Activated naive CD4-positive, alpha-beta T cell treated with anti-CD3 and anti-CD28 coated beads for 36 hours (primary cell): ENCODE measurements around the gene S1PR3. TPM values are rescaled to one million over a fixed set of nuclear protein-coding genes. Genes with fewer than 3 reads are reported as not detected.
A peak's percentile ranks its signal among the peaks of the same experiment; 100 is the strongest.

Experiments
- CTCF ChIA-PET: fragments of 350-600 bp; sonication (Branson Sonifier 250); formaldehyde crosslinking; loops from one replicate; lab custom pipeline; 2021; ENCODE audit warnings: antibody characterized with exemption; lab: Charles Lee
- DNase-seq: peaks from one replicate; pipeline ENCODE4 v3.0.0-alpha.2; 2020
- H3K27ac Mint-ChIP-seq: one replicate; pipeline ENCODE4 v1.8.0; 2021; ENCODE audit warnings: mild to moderate bottlenecking, mixed read lengths
- H3K27me3 Mint-ChIP-seq: one replicate; pipeline ENCODE4 v1.8.0; 2021; ENCODE audit warnings: low read depth, mixed read lengths
- H3K36me3 Mint-ChIP-seq: one replicate; pipeline ENCODE4 v1.8.0; 2021; ENCODE audit warnings: low read depth, mixed read lengths
- H3K4me1 Mint-ChIP-seq: one replicate; pipeline ENCODE4 v1.8.0; 2021; ENCODE audit warnings: low read depth, mixed read lengths
- H3K4me3 Mint-ChIP-seq: one replicate; pipeline ENCODE4 v1.8.0; 2021; ENCODE audit warnings: mild to moderate bottlenecking, moderate library complexity, mixed read lengths
- H3K9me3 Mint-ChIP-seq: one replicate; pipeline ENCODE4 v1.8.0; 2021; ENCODE audit warnings: mixed read lengths
- intact Hi-C: fragments of 100-400 bp; cut with micrococcal nuclease; formaldehyde crosslinking; loops from one replicate; pipeline ENCODE4 v1.15.1; 2023
- total RNA-seq, 2 experiments: library from RNA; stranded (reverse); gene quantifications; one replicate each; pipeline ENCODE4 v1.2.3, GENCODE V29; 2021

S1PR3 gene
- total RNA-seq, 2 experiments from 2014 or later = 0.91 to 1.4 TPM

DNA sequence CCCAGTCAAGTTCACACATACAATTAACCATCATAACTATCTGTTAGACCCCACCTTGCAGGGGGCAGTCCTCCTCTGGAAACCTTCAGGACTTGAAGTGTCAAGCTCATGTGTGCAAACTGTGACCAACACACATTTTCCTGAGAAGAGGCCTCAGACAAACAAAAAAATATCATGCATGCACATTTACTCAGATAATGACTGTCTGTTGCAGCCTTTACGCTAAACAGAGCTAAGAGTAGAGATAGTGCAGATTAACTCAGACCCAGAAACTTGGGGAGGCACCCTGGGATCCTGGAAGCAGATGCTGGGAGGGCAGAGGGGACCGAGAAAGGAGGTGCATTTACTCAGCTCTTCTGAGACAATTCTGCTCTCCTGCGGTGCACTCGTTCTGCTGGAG, 3.6 kb upstream of the S1PR3 start:
- Mint-ChIP-seq H3K27ac (no peak overlapping the region), H3K9me3 (no peaks in the 10 kb centered on the region), H3K27me3 (peaks cover 20% of the 10 kb centered on the region), H3K36me3 (no peaks in the 10 kb centered on the region), H3K4me3 (no peak overlapping the region), H3K4me1 (peaks cover 49% of the 10 kb centered on the region)
- CTCF ChIA-PET = no interaction called here
- DNase-seq = no peak
- intact Hi-C loops = loop anchor here (2.0 to 5.0 kb wide), 9 partner anchors 13 to 683 kb away; partner anchors contain the start of gene SPIN1

DNA sequence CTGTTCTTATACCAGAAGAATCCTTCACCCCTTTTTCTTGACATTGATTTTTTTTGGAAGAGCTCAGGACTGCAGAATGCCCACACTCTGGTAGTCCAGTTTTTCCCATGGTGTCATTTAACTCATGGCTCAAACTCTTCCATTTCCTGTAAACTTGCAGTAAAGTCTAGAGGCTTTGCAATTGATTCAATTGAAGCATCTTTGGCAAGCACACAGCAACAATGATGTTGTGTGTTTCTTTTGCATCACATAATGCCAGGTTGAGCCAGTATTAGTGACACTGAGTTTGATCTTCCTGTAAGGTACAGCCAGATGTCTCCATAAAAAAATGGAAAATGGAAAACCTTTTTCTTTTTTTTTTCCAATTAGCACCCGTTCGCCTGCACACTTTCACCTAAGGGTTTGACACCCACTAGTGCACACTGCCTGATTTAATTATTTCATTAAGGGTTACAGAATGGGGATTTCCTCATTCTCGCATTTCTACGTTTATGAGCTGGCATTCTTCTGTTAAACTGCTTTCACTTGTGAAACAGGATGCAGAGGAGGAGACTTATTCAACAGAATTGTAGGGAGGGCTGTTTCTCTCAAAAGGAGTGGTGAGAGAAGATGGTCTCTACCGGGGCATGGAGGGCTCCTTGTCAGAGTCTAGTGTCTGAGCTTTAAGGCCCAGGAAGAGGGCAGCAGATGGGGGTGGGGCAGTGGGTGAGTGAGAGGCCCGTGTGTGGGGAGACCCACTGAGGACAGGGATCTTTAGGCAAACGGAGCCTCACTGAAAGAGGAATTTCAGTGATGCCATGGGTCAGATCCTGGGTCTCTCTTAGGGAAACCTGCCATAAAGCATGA, 2.2 kb upstream of the S1PR3 start:
- DNase-seq = peak; percentile 38
- H3K27me3 Mint-ChIP-seq = peaks cover 31% of the 10 kb centered on the region
- H3K36me3 Mint-ChIP-seq = no peaks in the 10 kb centered on the region
- no peaks in the 10 kb centered on the region for H3K9me3 Mint-ChIP-seq
- CTCF ChIA-PET = interaction anchor here (0.6 to 1.1 kb wide), 2 partner anchors 11 to 246 kb away, joined by 3 to 4 read pairs; no protein-coding TSS in a partner anchor
- peak overlapping the region; percentile 32 for H3K27ac Mint-ChIP-seq
- H3K4me3 Mint-ChIP-seq = peak overlapping the region; percentile 8
- peaks cover 50% of the 10 kb centered on the region for H3K4me1 Mint-ChIP-seq
- intact Hi-C loops = loop anchor here (1.0 to 5.0 kb wide), 10 partner anchors 14 to 684 kb away; partner anchors contain the start of gene SPIN1

DNA sequence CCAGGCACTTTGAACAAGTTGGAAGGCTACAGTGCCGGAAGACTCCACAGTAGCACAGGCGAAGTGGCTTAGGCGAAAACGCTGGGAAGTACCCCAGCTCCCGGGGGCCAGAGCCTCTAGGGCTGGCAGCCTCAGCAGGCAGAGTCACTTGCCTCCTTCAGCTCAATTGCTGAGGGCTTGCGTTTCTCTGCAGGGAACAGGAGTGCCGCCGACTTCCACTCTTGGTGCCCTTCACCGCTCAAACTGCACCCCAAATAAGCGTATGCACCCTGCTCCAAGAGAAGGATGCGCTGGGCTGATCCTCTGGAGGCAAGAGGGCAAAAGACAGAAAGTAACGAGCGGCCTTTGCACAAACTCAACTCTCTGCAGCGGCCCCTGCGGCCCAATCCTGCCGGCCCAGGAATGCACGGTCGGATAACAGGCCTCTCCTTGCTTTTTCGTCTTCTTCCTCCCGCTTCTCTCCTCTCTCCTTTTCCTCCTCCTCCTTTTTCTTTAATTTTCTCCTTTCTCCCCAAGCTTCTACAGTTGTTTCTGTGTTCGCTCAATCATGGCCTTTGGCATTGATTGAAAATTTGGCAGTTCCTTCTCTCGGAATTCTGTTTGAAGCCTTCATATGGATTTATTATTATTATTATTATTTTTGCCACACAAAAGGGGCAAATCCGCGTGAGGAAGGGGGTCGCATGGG, 1.1 kb upstream of the S1PR3 start:
- CTCF ChIA-PET = no interaction called here
- H3K4me1 Mint-ChIP-seq = peaks cover 46% of the 10 kb centered on the region
- intact Hi-C loops = no loop called here
- peak overlapping the region; percentile 48 for H3K4me3 Mint-ChIP-seq
- no peak overlapping the region for H3K27ac Mint-ChIP-seq
- H3K27me3 Mint-ChIP-seq = peaks cover 32% of the 10 kb centered on the region
- no peak for DNase-seq
- H3K36me3 Mint-ChIP-seq = no peaks in the 10 kb centered on the region
- H3K9me3 Mint-ChIP-seq = no peaks in the 10 kb centered on the region

DNA sequence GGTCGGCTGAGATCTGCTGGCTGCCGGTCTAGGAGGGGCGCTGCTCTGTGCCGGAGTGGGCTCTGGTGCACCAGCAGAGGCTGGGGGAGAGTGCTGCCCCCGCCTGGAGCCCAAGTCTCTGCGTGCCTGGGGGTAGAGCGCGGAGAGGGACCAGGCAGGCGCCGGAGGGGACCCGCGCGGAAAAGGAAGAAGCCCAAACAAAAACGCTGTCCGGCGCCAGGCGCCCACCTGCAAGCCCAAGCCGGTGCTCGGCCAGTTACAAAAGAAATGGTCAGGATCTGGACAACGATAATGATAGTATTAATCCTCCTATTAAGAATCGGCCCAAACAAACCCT, 571 bp upstream of the S1PR3 start:
- Mint-ChIP-seq H3K36me3 (no peaks in the 10 kb centered on the region), H3K27me3 (peaks cover 36% of the 10 kb centered on the region), H3K27ac (no peak overlapping the region), H3K4me3 (peak overlapping the region; percentile 48), H3K4me1 (peaks cover 42% of the 10 kb centered on the region), H3K9me3 (no peaks in the 10 kb centered on the region)
- intact Hi-C loops = no loop called here
- no peak for DNase-seq
- CTCF ChIA-PET = no interaction called here

DNA sequence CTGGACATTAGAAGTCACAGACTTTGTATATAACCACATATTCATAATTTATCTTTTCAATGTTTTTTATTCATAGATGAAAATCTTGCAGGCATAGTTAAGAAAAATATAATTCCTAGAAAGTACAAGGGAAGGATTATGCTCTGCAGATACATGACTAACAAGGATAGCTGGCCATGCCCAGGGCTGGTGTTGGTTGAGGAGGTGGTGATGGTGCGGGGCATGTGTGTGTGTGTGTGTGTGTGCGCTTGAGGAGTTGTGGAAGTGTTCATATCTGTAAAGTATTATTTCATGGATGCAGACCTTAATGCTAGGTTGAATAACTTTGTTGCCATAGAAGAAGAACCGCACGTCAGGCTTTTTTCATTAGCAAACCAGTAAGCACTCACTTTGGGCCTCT, 1.3 kb downstream of the S1PR3 start:
- Mint-ChIP-seq H3K4me3 (no peak overlapping the region), H3K27ac (no peak overlapping the region), H3K9me3 (no peaks in the 10 kb centered on the region), H3K36me3 (no peaks in the 10 kb centered on the region), H3K4me1 (peaks cover 32% of the 10 kb centered on the region), H3K27me3 (peaks cover 40% of the 10 kb centered on the region)
- intact Hi-C loops = no loop called here
- CTCF ChIA-PET = no interaction called here
- DNase-seq = no peak

DNA sequence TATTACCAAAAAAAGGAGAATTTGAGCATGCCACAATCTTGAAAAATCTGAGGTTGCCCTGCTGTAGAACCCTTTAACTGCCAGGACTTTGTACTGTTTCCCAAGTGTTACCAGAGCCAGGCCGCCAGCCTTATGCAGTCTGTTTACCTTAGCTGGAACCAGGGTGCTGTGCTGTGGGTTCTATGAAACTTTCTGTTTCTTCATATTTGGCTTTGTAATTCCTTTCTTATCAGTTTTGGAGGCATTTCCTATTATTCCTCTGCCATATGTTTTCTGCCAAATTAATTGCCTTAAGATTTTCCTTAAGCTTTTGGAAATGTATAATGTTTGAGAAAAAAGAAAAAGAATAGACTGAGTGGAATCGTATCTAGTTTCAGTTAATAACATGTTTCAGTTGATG, 2.1 kb downstream of the S1PR3 start:
- H3K4me1 Mint-ChIP-seq = peaks cover 29% of the 10 kb centered on the region
- no peak overlapping the region for H3K27ac Mint-ChIP-seq
- H3K27me3 Mint-ChIP-seq = peaks cover 40% of the 10 kb centered on the region
- CTCF ChIA-PET = no interaction called here
- no peak overlapping the region for H3K4me3 Mint-ChIP-seq
- no peaks in the 10 kb centered on the region for H3K36me3 Mint-ChIP-seq
- H3K9me3 Mint-ChIP-seq = no peaks in the 10 kb centered on the region
- intact Hi-C loops = no loop called here
- no peak for DNase-seq

DNA sequence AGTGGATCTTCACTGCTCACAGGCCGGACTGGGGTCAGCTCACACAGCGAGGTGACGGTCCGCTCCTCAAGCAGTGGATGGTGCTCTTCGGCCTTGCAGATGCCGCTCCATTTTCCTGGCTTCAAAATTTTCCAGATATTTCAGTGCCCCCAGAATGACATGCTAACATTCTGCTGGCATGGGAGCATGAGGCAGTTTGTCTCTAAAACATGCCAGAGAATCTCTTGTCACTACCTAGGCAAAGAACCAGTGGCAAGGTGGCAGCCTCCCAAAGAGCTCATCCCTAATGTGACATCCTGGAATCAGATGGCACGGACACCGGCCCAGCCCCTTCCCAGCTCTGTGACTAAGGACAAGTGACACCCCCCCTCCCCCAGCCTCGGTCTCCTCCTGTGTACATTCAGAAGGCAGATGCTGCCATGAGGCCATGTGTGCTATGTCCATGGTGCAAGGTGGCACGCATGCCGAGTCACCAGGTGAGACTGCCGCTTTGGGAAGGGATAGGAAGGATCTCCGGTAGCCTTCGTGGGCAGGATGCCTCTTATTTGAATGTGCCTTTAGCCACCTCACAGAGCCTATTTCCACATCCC, 2.7 kb downstream of the S1PR3 start:
- CTCF ChIA-PET = no interaction called here
- Mint-ChIP-seq H3K36me3 (no peaks in the 10 kb centered on the region), H3K4me3 (no peak overlapping the region), H3K4me1 (peaks cover 22% of the 10 kb centered on the region), H3K27ac (no peak overlapping the region), H3K9me3 (no peaks in the 10 kb centered on the region), H3K27me3 (peaks cover 40% of the 10 kb centered on the region)
- DNase-seq = no peak
- intact Hi-C loops = no loop called here

DNA sequence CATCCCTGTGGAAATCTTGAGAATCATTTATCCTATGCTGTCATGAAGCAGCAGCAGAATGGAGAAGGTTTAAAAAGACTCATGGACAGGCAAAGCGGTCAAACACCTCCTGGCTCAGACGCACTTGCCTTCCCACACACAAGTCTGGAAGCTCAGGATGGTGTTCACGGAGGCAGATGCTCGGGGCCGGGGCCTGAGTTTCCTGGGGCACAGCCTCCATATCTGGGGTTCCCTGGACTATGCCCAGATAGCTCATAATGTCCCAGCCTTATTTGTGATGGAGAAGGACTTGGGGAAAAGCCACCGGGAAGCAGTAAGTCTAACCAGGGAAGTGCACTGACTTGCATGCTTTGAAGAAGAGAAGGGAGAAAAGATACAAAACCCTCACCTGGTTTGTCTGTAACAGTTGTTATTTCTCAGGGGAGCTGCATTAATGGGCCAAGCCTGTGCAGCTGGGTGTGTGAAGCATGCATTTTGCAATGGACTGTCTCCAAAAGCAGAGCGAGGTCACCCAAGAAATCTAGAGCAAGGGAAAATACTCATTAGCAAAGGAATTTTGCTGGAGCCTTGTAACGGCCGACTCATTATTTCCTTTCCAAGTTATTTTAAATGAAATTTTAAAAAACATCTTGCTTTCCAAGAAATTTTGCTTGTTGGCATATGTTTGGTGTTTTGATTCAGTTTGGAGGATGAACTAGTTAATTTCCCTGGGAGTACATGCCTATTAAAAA, 3.4 kb downstream of the S1PR3 start:
- no peak for DNase-seq
- CTCF ChIA-PET = no interaction called here
- Mint-ChIP-seq H3K4me1 (peaks cover 16% of the 10 kb centered on the region), H3K9me3 (no peaks in the 10 kb centered on the region), H3K36me3 (no peaks in the 10 kb centered on the region), H3K27ac (no peak overlapping the region), H3K4me3 (no peak overlapping the region), H3K27me3 (peaks cover 40% of the 10 kb centered on the region)
- intact Hi-C loops = no loop called here

DNA sequence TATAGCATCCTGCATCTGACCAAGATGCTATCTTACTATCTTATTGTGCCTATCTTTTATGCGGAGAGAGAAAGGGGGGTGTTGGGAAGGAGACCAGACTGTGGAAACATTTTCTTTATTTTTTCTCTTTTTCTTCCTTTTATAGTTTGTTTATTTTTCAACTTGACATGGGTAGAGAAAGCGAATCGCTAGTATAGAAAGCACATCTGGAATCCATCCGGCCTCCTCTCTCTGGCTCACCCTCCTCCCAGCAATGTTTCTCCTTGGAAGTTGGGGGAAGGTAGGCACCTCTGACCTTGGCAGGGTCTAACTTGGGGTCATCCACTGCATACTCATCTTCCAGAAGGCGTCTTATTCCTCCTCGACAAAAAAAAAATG, 3.9 kb downstream of the S1PR3 start:
- intact Hi-C loops = no loop called here
- no peaks in the 10 kb centered on the region for H3K36me3 Mint-ChIP-seq
- H3K27me3 Mint-ChIP-seq = peaks cover 40% of the 10 kb centered on the region
- DNase-seq = no peak
- no peaks in the 10 kb centered on the region for H3K9me3 Mint-ChIP-seq
- H3K4me3 Mint-ChIP-seq = no peak overlapping the region
- no peak overlapping the region for H3K27ac Mint-ChIP-seq
- H3K4me1 Mint-ChIP-seq = peaks cover 11% of the 10 kb centered on the region
- CTCF ChIA-PET = no interaction called here

DNA sequence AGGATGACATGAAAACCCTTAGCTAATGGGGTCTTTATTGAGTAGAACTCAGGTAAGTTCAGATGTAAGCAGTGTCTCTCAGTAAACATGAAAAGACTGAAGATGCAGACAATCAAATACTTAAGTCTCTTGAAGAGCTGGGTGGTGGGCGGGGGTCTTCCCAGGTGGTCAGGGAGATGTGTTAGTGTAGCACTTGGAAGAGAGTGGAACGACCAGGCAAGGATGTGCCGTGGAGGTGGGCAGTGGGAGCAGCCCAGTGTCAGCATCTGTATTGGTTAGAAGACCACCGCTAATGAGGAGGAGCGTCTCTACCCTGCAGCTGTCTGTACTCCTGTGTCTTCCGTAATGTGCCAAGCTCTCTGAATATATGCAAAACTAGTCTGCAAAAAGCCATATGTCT, 4.4 kb downstream of the S1PR3 start:
- intact Hi-C loops = no loop called here
- no peak overlapping the region for H3K27ac Mint-ChIP-seq
- no peaks in the 10 kb centered on the region for H3K36me3 Mint-ChIP-seq
- no peak overlapping the region for H3K4me3 Mint-ChIP-seq
- peaks cover 40% of the 10 kb centered on the region for H3K27me3 Mint-ChIP-seq
- CTCF ChIA-PET = no interaction called here
- H3K4me1 Mint-ChIP-seq = peaks cover 9% of the 10 kb centered on the region
- no peaks in the 10 kb centered on the region for H3K9me3 Mint-ChIP-seq
- DNase-seq = no peak

DNA sequence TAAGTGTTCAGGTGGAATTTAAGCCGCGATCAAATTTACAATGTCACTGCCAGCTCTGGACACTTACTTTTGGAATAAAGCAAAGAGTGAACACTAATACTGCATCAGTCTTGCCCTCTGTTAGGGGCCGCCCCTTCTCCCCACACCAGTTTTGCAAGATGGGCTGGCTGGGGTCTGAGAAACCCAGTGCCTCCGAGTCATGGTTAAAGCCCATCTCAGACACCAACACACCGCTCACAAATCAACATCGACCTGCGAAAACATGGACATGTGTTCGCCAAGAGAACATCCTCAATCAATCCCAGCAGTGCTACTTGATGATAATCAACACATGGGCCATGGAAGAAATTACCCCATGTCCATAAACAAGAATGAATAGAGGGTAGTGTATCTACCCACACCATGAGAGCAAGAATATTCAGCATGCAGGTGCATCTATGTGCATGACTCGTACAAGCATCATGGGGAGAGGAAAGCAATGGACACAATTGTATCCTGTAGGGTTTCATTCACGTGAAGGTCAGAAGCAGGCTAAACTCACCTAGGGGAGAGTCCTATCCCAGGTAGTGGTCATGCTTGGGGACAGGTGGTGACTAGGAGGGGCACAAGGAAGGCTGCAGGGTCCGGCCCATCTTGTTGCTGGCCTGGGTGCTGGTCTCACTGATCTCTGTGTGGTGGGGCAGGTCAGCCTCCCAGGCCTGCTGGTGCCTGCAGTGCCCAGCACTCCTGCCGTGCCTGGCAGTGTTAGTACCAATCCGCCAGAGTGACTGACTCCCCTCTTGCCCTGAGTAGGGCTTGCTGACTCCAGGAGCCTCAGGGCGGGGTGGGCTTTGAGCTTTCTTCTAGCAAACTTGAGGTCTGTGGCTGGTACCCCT, 5.0 kb downstream of the S1PR3 start:
- peaks cover 9% of the 10 kb centered on the region for H3K4me1 Mint-ChIP-seq
- H3K4me3 Mint-ChIP-seq = no peak overlapping the region
- no peak for DNase-seq
- no peaks in the 10 kb centered on the region for H3K36me3 Mint-ChIP-seq
- H3K27me3 Mint-ChIP-seq = peaks cover 45% of the 10 kb centered on the region
- no peak overlapping the region for H3K27ac Mint-ChIP-seq
- CTCF ChIA-PET = no interaction called here
- no peaks in the 10 kb centered on the region for H3K9me3 Mint-ChIP-seq
- intact Hi-C loops = no loop called here

DNA sequence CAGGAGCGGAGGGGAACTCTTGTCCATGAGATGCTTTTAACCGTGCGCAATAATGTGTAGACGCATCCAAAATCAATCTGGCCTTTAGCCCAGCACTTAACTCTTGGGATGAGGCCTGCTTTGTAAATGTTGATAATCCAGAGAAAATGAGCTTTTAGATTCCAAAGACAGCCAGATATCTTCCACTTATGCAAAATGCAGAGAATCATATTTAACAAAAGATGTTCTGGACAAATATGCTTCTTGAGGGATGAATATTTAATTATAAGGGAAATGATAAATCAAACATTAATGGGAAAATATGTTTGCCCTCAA, 5.6 kb downstream of the S1PR3 start:
- no peaks in the 10 kb centered on the region for H3K9me3 Mint-ChIP-seq
- H3K27me3 Mint-ChIP-seq = peaks cover 47% of the 10 kb centered on the region
- H3K36me3 Mint-ChIP-seq = no peaks in the 10 kb centered on the region
- no peak for DNase-seq
- no peak overlapping the region for H3K27ac Mint-ChIP-seq
- no peak overlapping the region for H3K4me3 Mint-ChIP-seq
- intact Hi-C loops = no loop called here
- CTCF ChIA-PET = no interaction called here
- peaks cover 6% of the 10 kb centered on the region for H3K4me1 Mint-ChIP-seq
